ENCODE results near the gene BCAP29.

DNA sequence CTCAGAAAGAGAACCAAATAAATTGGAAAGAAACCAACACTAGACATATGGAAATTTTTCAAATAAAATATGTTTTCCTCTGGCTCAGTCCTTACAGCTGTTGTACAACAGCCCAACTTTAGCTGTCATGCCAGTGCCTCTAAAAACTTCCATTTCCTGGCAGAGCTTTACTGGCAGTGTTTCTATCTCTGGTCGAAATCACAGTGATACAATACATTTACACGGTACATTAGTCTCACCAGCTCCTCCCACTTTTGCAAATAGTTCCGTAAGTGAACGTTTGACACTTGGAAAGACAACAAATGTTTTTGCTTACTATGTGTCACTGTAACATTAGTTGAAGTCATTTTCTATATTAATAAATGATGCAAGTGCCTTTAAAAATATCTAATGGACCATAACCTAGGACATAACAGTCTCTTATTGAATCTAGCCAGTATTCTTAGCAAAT is 29.8 kb downstream of the BCAP29 start:
- TF ChIP-seq, protein P1, sequence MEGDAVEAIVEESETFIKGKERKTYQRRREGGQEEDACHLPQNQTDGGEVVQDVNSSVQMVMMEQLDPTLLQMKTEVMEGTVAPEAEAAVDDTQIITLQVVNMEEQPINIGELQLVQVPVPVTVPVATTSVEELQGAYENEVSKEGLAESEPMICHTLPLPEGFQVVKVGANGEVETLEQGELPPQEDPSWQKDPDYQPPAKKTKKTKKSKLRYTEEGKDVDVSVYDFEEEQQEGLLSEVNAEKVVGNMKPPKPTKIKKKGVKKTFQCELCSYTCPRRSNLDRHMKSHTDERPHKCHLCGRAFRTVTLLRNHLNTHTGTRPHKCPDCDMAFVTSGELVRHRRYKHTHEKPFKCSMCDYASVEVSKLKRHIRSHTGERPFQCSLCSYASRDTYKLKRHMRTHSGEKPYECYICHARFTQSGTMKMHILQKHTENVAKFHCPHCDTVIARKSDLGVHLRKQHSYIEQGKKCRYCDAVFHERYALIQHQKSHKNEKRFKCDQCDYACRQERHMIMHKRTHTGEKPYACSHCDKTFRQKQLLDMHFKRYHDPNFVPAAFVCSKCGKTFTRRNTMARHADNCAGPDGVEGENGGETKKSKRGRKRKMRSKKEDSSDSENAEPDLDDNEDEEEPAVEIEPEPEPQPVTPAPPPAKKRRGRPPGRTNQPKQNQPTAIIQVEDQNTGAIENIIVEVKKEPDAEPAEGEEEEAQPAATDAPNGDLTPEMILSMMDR (IDR thresholded peaks at IDR 0.05), result no peak
- no peak for TF ChIP-seq EZH2phosphoT487 (IDR thresholded peaks at IDR 0.05)
